Measurements from ENCODE around the gene PTPRE. TPM values are rescaled to one million over a fixed set of nuclear protein-coding genes. Genes with fewer than 3 reads are reported as not detected.

PTPRE gene
- polyA plus RNA-seq, 1 of the 3 experiments (the other 2 are of a cell fraction) = 11.8 TPM

GRCh38 chr10:127971101-127971946 is 64.4 kb downstream of the PTPRE start:
- POLR2A ChIA-PET = no interaction called here
- H3K4me1 ChIP-seq (ENCODE audit: control insufficient read depth in 1 of 2, insufficient read depth in 2 of 2, low read depth in 1 of 2, low read length in 1 of 2) = peaks cover 5 to 13% of the 10 kb centered on the region in 2 experiments; a peak in 2 of 4 replicates
- H3K27ac ChIP-seq (ENCODE audit: low read depth in 2 of 2, low read length in 1 of 2) = no peak overlapping the region
- H4K20me1 ChIP-seq (ENCODE audit: insufficient read depth) = no peaks in the 10 kb centered on the region
- CTCF ChIA-PET = interaction anchor here (1.2 to 12.4 kb wide), 5 partner anchors 41 to 117 kb away, joined by 3 to 124 read pairs (median 5); partner anchors contain the start of gene PTPRE
- 94% methylated on average over 20 of the region's 24 CpGs for WGBS (ENCODE audit: low lambda C conversion rate)
- H3K4me2 ChIP-seq = no peak overlapping the region
- H3F3A ChIP-seq (replicated peaks; ENCODE audit: insufficient read depth) = no peaks in the 10 kb centered on the region
- H3K9me2 ChIP-seq = no peaks in the 10 kb centered on the region
- DNase-seq = no peak
- H3K9ac ChIP-seq = no peak overlapping the region
- H3K36me3 ChIP-seq (replicated peaks in 1 of 2; ENCODE audit: control insufficient read depth in 1 of 2, insufficient read depth in 2 of 2, low read length in 1 of 2) = no peaks in the 10 kb centered on the region
- no peak for TF ChIP-seq SIN3A (IDR thresholded peaks at IDR 0.05; ENCODE audit: borderline replicate concordance, low read depth, low read length)
- TF ChIP-seq, protein P1, sequence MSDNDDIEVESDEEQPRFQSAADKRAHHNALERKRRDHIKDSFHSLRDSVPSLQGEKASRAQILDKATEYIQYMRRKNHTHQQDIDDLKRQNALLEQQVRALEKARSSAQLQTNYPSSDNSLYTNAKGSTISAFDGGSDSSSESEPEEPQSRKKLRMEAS (IDR thresholded peaks at IDR 0.05; ENCODE audit: low read depth) = no peak
- TF ChIP-seq ELF1 (IDR thresholded peaks at IDR 0.05) = no peak
- no peak for TF ChIP-seq IRF3 (IDR thresholded peaks at IDR 0.05; ENCODE audit: low read depth, low read length)
- TF ChIP-seq MEF2A (IDR thresholded peaks at IDR 0.05; ENCODE audit: borderline replicate concordance, low read depth) = no peak
- TF ChIP-seq PBX3 (IDR thresholded peaks at IDR 0.05) = no peak
- TF ChIP-seq EP300 (IDR thresholded peaks at IDR 0.05; ENCODE audit: borderline replicate concordance in 1 of 2, low read depth in 1 of 2, low read length in 1 of 2) = no peak
- TF ChIP-seq MXI1 (IDR thresholded peaks at IDR 0.05; ENCODE audit: low read depth, low read length) = no peak
- TF ChIP-seq ZBTB33 (IDR thresholded peaks at IDR 0.05; ENCODE audit: borderline replicate concordance, low read depth) = no peak
- TF ChIP-seq FOXJ3 (CRISPR knock-in tag; IDR thresholded peaks at IDR 0.05) = no peak
- no peak for TF ChIP-seq POLR2AphosphoS5 (IDR thresholded peaks at IDR 0.05; ENCODE audit: low read depth, low read length)
- TF ChIP-seq USF1 (IDR thresholded peaks at IDR 0.05; ENCODE audit: borderline replicate concordance, low read depth) = no peak
- TF ChIP-seq RXRA (IDR thresholded peaks at IDR 0.05; ENCODE audit: borderline replicate concordance, low read depth) = no peak
- no peak for TF ChIP-seq SMC3 (IDR thresholded peaks at IDR 0.05; ENCODE audit: low read depth, low read length)
- no peak for TF ChIP-seq NFIC (IDR thresholded peaks at IDR 0.05; ENCODE audit: borderline replicate concordance)
- TF ChIP-seq FOSL2 (IDR thresholded peaks at IDR 0.05; ENCODE audit: borderline replicate concordance, low read depth) = no peak
- TF ChIP-seq TEAD4 (IDR thresholded peaks at IDR 0.05; ENCODE audit: borderline replicate concordance, insufficient read depth) = no peak
- no peak for TF ChIP-seq CHD2 (IDR thresholded peaks at IDR 0.05; ENCODE audit: low read length, partially characterized antibody)
- H3K27me3 ChIP-seq (ENCODE audit: insufficient read depth) = no peaks in the 10 kb centered on the region
- H3K9me3 ChIP-seq = no peaks in the 10 kb centered on the region
- H2AFZ ChIP-seq (ENCODE audit: low read depth) = no peak overlapping the region
- no peak overlapping the region for H3K4me3 ChIP-seq (ENCODE audit: low read depth in 2 of 2, low read length in 1 of 2)
- H3K79me2 ChIP-seq (ENCODE audit: insufficient read depth) = no peaks in the 10 kb centered on the region
